OCI-M1 (cell line): Measurements from ENCODE around the gene PLEK2.
A peak's percentile ranks its signal among the peaks of the same experiment; 100 is the strongest.
"Not testable (repeated sequence)": the region's sequence is repeated elsewhere in the genome, so short reads cannot be mapped to it uniquely, and the experiment has no call there.

Experiments
- DNase-seq: peaks from one replicate; lab custom pipeline; 2025; lab: John Stamatoyannopoulos, UW

Gene PLEK2

DNA sequence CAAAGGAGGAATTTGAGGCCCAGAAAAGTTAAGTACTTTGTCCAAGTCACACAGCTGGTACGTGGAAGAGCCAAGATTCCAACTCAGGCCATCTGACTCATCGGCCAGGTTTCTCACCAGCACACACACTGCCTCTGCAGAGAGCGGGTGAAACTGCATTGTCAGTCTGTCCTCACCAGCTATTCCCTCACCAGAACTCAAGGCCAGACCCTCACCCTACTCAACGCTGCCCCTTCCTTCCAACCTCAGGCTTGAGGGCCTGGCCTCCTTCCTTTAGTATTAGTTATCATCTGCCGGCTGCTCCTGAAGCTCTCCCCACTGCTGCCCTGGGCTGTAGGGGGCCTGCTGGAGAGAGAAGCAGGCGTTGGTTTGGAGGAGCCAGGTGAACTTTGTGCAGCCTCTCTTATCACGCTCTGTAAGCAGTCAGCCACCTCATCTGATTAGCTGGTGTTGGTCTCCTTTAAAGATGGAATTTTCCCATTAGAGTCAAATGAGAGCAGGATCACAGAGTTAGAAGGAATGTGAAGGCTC, 16.6 kb upstream of the PLEK2 start:
- DNase-seq, result no peak

- DNase-seq, result peak; percentile 72
These were observed 15.1 kb upstream of the PLEK2 start for GRCh38 chr14:67426983-67427606.

GRCh38 chr14:67426161-67426560, 14.2 kb upstream of the PLEK2 start:
- no peak for DNase-seq

DNA sequence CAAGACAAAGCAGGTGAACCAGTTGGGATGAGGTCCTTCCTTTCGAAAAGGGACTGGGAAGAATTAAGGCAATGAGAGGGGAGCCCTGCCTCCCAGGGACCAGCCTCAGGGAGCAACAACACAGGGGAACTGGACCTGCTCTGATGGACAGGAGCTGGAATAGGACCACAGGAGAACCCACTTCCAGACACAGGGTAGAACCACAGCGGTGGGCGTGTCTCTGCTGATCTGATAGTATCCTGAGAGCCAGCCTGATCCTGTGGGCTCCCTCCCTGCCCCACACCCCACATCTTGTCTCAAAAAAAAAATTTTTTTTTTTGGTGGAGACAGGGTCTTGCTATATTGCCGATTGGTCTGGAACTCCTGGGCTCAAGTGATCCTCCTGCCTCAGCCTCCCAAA, 13.6 kb upstream of the PLEK2 start:
- peak; percentile 15 for DNase-seq

- DNase-seq, result no peak
These were observed 12.6 kb upstream of the PLEK2 start for GRCh38 chr14:67424539-67424938.

DNA sequence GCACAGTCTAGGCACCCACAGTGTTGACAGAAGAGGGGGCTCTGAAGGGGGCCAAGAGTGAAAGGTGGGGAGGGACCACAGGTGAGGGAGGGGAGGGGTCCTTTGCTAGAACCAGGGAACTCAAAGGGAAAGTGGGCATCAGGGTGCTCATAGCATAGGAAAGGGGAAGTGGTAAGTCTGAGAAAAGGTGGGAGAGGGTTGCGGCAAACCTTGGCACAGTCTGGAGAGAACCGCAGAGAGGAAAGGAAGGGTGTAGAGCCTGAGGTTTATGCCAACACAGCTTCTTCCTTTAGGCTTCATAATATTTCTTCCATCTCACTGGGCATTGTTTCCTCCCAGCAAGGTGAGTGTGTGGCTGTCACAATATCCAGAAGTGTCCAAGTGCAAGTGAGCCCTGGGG, 11.5 kb upstream of the PLEK2 start:
- peak; percentile 7 for DNase-seq

DNA sequence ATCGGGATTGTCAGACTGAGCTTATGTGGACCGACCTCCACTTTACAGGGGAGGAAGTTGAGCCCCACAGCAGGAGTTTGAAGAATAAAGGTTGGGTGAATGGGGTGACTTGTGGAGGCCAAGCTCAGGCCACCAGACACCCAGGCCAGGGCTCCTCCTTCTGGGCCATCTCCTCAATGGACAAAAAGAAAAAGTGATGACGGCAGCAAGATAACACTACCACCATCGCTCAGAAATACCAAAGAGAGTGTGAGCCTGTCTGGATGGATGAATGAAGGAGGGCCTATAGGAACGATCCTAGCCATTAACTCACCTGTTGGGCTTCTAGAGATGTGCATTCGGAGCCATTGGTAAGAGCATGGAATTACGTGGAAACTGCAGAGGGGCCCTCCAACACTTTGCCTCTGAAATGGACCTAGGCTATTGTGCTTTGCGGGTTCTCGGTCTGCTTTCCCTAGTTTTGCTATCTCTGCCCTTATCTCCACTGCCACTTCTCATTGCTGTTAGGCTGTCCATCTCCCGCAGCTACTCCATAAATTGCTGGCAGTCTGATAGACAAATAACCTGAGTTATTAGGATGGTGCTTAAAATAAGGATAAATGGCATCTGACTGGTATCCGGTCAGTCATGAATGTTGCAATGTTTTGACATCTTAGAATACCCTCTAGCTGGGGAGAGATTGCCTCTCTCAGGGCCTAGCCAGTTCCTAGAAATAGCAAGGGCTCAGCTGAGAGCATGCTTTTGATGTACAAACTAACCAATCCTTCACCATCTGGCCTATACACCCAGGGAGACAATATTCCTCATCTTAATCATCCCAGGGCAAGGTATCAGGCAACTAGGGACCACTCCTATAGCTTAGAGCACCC, 9.6 kb upstream of the PLEK2 start:
- no peak for DNase-seq

- peak; percentile 50 for DNase-seq
These were observed 8.3 kb upstream of the PLEK2 start for GRCh38 chr14:67420102-67420739.

DNA sequence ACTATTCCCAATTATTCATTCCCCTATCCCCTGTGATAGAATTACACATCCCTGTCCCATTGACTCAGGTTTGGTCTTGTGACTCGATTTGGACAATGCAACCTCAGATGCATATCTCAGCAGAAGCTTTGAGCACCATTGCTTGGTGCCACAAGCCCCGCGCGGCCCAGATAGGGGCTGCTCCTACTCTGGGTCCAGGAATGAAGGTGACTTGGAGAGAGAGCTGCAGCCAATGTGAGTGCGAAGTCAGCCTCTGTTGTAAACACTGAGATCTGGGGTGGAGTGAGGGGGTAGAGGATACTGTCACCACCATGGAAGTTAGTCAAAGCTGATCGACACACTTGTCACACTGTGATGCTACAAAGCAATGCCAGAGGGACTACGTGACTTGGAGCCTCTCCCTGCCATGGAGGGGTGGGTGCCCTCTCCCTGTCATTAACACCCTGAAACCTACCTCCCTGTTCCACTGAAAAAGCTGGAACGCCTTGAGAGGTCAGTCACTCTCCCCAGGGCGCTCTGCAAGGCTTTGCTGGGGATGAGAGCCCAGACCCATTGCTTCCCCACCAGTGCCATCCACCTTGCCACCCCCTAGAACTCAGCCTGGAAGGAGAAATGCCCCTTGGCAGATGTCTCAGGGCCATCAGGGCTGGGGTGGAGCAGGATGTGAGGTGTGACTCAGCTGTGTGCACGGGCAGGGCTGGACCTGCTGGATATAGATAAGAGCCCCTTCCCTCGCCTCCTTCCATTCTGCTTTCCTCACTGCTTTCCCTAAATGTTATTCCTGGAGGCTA, 6.6 kb upstream of the PLEK2 start:
- peak; percentile 44 for DNase-seq

DNA sequence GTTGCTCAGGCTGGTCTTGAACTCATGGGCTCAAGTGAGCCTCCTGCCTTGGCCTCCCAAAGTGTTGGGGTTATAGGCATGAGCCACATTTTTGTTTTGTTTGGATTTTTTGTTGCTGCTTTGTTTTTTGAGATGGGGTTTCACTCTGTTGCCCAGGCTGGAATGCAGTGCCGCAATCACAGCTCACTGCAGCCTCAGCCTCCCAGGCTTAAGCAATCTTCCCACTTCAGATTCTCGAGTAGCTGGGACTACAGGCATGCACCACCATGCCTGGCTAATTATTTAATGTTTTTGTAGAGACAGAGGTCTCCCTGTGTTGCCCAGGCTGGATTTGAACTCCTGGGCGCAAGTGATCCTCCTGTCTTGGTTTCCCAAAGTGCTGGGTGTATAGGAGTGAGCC, 5.7 kb upstream of the PLEK2 start:
- no peak for DNase-seq

DNA sequence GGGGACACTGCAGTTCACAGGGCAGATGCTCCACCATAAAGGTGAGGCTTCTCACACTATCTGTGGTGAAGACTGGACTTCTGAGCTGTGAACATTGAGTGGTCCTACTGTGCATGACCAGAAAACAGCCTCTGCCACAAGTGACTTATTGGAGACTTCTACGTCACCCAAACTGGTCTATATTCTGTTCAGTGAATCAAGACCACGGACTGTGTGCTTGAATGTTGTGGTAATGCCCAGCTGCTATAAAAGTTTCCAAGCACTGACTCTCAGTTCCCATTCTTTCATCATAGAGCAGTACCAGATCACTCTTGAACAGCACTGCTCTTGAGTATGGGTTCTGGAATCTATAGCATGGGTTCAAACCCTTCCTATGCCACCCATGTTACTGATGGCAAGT, 4.8 kb upstream of the PLEK2 start:
- DNase-seq, result no peak

DNA sequence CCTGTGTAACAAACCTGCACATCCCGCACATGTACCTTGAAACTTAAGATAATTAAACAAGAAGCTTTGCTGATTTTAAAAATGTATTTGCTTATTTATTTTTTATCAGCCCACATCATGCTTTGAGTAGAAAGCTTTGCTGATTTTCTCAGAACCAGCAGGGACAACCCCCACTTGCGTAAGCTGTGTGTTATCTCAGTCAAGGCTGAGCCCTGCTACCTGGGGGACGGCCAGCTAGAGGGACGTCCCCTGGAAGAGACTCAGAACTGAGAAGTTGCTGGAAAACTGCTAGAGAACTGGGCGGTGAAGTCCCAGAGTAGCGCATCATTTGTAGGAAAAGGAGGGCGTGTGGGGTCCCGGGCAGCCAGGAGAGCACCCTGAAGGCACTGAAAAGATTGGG, 4.1 kb upstream of the PLEK2 start:
- peak; percentile 50 for DNase-seq

DNA sequence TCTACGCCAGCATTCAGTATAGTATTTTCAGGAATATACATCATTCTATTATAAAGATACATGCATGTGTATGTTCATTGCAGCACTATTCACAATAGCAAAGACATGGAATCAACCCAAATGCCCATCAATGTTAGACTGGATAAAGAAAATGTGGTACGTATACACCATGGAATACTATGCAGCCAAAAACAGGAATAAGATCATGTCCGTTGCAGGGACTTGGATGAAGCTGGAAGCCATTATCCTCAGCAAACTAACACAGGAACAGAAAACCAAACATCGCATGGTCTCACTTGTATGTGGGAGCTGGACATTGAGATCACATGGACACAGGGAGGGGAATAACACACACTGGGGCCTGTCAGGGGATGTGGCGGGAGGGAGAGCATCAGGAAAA, 3.6 kb upstream of the PLEK2 start:
- DNase-seq, result not testable (repeated sequence)

GRCh38 chr14:67413806-67414769, 2.1 kb upstream of the PLEK2 start:
- DNase-seq, result peak; percentile 47

DNA sequence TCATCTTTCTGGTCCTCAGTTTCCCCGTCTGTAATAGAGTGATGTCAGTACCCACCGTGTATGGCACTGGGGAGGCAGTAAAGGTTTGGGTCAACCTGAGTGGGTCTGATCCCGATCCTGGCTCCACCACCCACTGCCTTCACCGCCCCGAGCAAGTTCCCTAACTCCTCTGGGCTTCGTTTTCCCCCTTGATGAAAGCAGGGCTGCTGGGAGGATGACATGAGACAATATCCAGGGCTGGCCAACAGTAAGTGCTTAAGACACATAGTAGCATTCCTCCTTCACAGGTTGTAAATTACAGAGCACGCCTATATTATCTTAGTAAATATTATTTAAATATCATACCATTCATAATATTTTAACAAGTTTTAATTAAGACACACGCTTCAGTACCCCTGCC, 595 bp downstream of the PLEK2 start:
- no peak for DNase-seq

DNA sequence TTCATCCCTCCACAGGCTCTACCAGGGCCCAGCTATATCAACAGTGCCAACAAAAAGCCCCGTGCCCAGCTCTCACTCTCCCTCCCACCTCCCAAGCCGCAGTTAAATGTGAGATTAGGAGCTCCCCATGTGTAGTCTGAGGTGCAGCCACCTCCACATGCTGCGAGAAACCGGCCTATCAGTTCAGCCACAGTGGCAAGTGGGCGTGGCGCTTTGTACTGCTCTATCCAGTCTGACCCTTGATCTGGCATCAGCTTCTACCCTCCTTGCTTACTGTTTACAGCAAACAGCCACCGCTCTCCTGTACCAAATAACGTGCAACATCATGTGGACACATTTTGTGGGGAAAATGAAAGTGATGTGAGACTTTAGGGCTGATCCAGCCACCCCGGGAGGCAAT, 1.7 kb downstream of the PLEK2 start:
- peak; percentile 10 for DNase-seq

DNA sequence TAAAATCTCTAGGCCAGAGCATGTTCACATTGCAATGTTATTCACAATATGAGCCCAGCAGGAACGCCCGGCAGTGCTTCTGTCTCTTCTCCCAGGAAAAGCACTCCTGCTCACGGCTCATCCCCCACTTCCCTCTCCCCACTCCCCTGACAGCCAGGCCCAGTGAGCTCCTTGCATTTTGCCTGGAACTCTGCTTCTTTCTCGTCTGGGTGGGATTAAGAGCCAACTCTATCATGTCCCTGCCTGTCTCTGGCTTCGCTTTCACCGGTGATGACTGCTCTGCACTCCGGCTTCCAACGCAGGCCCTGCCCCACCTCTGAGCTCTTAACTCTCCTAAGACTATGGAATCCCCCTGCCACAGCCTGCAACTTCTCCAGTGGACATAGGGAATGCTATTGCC, 2.5 kb downstream of the PLEK2 start:
- DNase-seq, result no peak

DNA sequence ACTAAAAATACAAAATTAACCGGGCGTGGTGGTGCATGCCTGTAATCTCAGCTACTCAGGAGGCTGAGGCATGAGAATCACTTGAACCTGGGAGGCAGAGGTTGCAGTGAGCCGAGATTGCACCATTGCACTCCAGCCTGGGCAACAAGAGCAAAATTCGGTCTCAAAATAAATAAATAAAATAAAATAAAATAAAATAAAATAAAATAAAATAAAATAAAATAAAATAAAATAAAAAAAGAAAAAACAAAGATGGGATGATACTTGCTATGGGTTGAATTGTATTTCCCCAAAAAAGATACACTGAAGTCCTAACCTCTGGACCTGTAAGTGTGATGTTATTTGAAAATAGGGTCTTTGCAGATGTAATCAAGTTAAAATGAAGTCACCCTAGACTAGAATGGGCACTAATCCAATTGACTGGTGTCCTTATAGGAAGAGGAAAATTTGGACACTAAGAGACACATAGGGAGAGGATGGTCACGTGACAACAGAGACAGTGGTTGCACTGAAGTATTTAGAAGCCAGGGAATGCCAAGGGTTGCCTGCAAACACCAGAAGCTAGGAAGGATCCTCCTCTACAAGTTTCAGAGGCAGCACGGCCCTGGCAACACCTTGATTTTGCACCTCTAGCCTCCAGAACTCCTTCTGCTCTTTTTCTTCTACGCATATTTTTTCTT, 3.7 kb downstream of the PLEK2 start:
- DNase-seq, result not testable (repeated sequence)

- no peak for DNase-seq
These were observed 6.2 kb downstream of the PLEK2 start for GRCh38 chr14:67405771-67406170.

DNA sequence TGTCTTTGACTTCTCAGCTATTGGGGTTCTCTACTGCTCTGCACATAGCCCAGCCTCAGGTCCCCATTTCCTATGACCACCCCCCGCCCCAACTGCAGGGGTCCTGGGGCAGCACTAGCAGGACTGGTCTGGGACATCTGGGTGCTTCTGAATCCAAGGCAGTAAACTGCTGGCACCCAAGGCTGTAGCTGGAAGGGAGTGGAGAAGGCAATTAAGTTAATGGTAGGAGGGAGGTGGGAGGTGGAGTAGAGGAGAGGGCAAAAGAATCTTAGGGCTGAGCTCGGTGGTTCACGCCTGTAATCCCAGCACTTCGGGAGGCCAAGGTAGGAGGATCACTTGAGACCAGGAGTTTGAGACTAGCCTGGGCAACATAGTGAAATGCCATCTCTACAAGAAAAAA, 11.5 kb downstream of the PLEK2 start:
- DNase-seq, result no peak
